Measurements from ENCODE around the gene CSRP3.

GRCh38 chr11:19246816-19247215 is 45.0 kb upstream of the CSRP3 start:
- TF ChIP-seq MAZ (IDR thresholded peaks at IDR 0.05; ENCODE audit: borderline replicate concordance, low read depth, low read length) (no peak), CTCF (conservative IDR thresholded peaks at IDR 0.05; ENCODE audit: low read depth, low read length) (no peak), POLR2A (IDR thresholded peaks at IDR 0.05; ENCODE audit: low read depth, low read length) (no peak), RFX5 (IDR thresholded peaks at IDR 0.05; ENCODE audit: low read depth, low read length) (no peak), FOS (IDR thresholded peaks at IDR 0.05; ENCODE audit: low read depth, low read length) (no peak), USF2 (IDR thresholded peaks at IDR 0.05; ENCODE audit: low read depth, low read length) (no peak), RCOR1 (IDR thresholded peaks at IDR 0.05; ENCODE audit: insufficient replicate concordance, low read length) (no peak), SMC3 (IDR thresholded peaks at IDR 0.05; ENCODE audit: low read depth, low read length) (no peak)

Data from IMR-90 (cell line).